GM23338 (cell line): Measurements from ENCODE around the gene ACSS3.

Experiments used
- CREB1 ChIP-seq: fragments of 250-450 bp; sonication (Bioruptor Pico); IDR thresholded peaks from 2 replicates; pipeline ENCODE4 v1.5.0; 2020; ENCODE audit warnings: low read depth, mild to moderate bottlenecking, moderate library complexity
- CTCF ChIP-seq, 2 experiments: fragments of 200-600 bp in 1 of 2; sonication (generic) in 1 of 2; conservative IDR thresholded peaks; 2 replicates each; pipeline versions ENCODE4 v1.5.1 to v1.6.1; 2016 to 2017; ENCODE audit warnings: antibody characterized with exemption in 2 of 2, low read depth in 2 of 2, mild to moderate bottlenecking in 2 of 2, moderate library complexity in 1 of 2
- EZH2 ChIP-seq: fragments of 200-600 bp; sonication (generic); IDR thresholded peaks from one replicate; pipeline ENCODE4 v1.8.0; 2017; ENCODE audit warnings: antibody characterized with exemption, mild to moderate bottlenecking, low read depth; ENCODE audit not compliant: unreplicated experiment
- EZH2phosphoT487 ChIP-seq: fragments of 200-600 bp; sonication (generic); IDR thresholded peaks from one replicate; pipeline ENCODE4 v1.8.1; 2018; ENCODE audit warnings: antibody characterized with exemption; ENCODE audit not compliant: unreplicated experiment
- JUNB ChIP-seq: IDR thresholded peaks from one replicate; pipeline ENCODE4 v1.6.1; 2016; ENCODE audit warnings: antibody characterized with exemption; ENCODE audit not compliant: unreplicated experiment
- NANOG ChIP-seq: IDR thresholded peaks from 2 replicates; pipeline ENCODE4 v1.6.1; 2016; ENCODE audit warnings: antibody characterized with exemption, borderline replicate concordance
- POLR2AphosphoS5 ChIP-seq: IDR thresholded peaks from 2 replicates; pipeline ENCODE4 v1.6.1; 2016; ENCODE audit warnings: antibody characterized with exemption, low read depth
- REST ChIP-seq: IDR thresholded peaks from one replicate; pipeline ENCODE4 v1.6.1; 2018; ENCODE audit warnings: antibody characterized with exemption; ENCODE audit not compliant: unreplicated experiment
- STAT1 ChIP-seq: IDR thresholded peaks from one replicate; pipeline ENCODE4 v1.6.1; 2016; ENCODE audit warnings: antibody characterized with exemption; ENCODE audit not compliant: unreplicated experiment
- ZNF331 ChIP-seq: fragments of 250-450 bp; sonication (Bioruptor Pico); IDR thresholded peaks from 2 replicates; pipeline ENCODE4 v1.5.0; 2020; ENCODE audit warnings: low read depth, mild to moderate bottlenecking, moderate library complexity
- TF ChIP-seq, protein P1 (sequence below): IDR thresholded peaks from 2 replicates; pipeline ENCODE4 v1.6.1; 2016; ENCODE audit warnings: antibody characterized with exemption

- TF ChIP-seq CTCF (conservative IDR thresholded peaks at IDR 0.05; ENCODE audit: low read depth in 2 of 2) (no peak), EZH2 (no peak), REST (no peak), EZH2phosphoT487 (no peak), CREB1 (CRISPR knock-in tag) (no peak), ZNF331 (CRISPR knock-in tag) (no peak), POLR2AphosphoS5 (no peak), NANOG (no peak; the same call in 1 of the 2 replicates), STAT1 (no peak), JUNB (no peak)
- TF ChIP-seq, protein P1, sequence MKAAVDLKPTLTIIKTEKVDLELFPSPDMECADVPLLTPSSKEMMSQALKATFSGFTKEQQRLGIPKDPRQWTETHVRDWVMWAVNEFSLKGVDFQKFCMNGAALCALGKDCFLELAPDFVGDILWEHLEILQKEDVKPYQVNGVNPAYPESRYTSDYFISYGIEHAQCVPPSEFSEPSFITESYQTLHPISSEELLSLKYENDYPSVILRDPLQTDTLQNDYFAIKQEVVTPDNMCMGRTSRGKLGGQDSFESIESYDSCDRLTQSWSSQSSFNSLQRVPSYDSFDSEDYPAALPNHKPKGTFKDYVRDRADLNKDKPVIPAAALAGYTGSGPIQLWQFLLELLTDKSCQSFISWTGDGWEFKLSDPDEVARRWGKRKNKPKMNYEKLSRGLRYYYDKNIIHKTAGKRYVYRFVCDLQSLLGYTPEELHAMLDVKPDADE = no peak
Measured at GRCh38 chr12:81207173-81207572, 129.3 kb downstream of the ACSS3 start.
